HepG2 (cell line): Measurements from ENCODE around the gene SCN9A. TPM values are rescaled to one million over a fixed set of nuclear protein-coding genes. Genes with fewer than 3 reads are reported as not detected.

Experiments
- CEBPB ChIP-seq: IDR thresholded peaks from 2 replicates; pipeline ENCODE4 v1.6.1; 2011; ENCODE audit warnings: low read depth, low read length, improper control_type of control experiment, borderline replicate concordance
- EP300 ChIP-seq, 3 experiments: sonication (generic) in 1 of 3; formaldehyde crosslinking in 1 of 3; IDR thresholded peaks; 2 replicates each; pipeline versions ENCODE4 v1.5.1 to v1.6.1; 2011 to 2020; ENCODE audit warnings: low read depth in 2 of 3, low read length in 2 of 3, borderline replicate concordance in 1 of 3, improper control_type of control experiment in 1 of 3, mild to moderate bottlenecking in 1 of 3, missing genetic modification reagents in 1 of 3, moderate library complexity in 1 of 3
- ETS1 ChIP-seq: sonication (generic); formaldehyde crosslinking; IDR thresholded peaks from 2 replicates; pipeline ENCODE4 v1.4.0; 2020; ENCODE audit warnings: missing genetic modification reagents
- GZF1 ChIP-seq: sonication (generic); formaldehyde crosslinking; IDR thresholded peaks from 2 replicates; pipeline ENCODE4 v1.5.1; 2020; ENCODE audit warnings: mild to moderate bottlenecking, missing genetic modification reagents
- KLF9 ChIP-seq: IDR thresholded peaks from 2 replicates; pipeline ENCODE4 v1.6.1; 2016; ENCODE audit warnings: low read depth
- MAZ ChIP-seq, 2 experiments: sonication (generic) in 1 of 2; formaldehyde crosslinking in 1 of 2; IDR thresholded peaks; 2 replicates each; pipeline versions ENCODE4 v1.5.0 to v1.6.1; 2012 to 2020; ENCODE audit warnings: low read depth in 2 of 2, mild to moderate bottlenecking in 2 of 2, borderline replicate concordance in 1 of 2, improper control_type of control experiment in 1 of 2, low read length in 1 of 2, missing genetic modification reagents in 1 of 2, moderate library complexity in 1 of 2
- MED13 ChIP-seq: sonication (generic); formaldehyde crosslinking; IDR thresholded peaks from 2 replicates; pipeline ENCODE4 v1.5.0; 2020; ENCODE audit warnings: missing genetic modification reagents
- MYC ChIP-seq: sonication (generic); formaldehyde crosslinking; IDR thresholded peaks from 2 replicates; pipeline ENCODE4 v1.9.0; 2021; ENCODE audit warnings: missing genetic modification reagents, borderline replicate concordance
- SRSF9 ChIP-seq: fragments of 200-400 bp; formaldehyde crosslinking; IDR thresholded peaks from 2 replicates; pipeline ENCODE4 v1.6.1; 2018; ENCODE audit warnings: borderline replicate concordance, mild to moderate bottlenecking, low read depth, low read length; ENCODE audit not compliant: insufficient read depth, poor library complexity, severe bottlenecking
- TOPORS ChIP-seq: sonication (generic); formaldehyde crosslinking; IDR thresholded peaks from 2 replicates; pipeline ENCODE4 v1.8.0; 2023; ENCODE audit warnings: mild to moderate bottlenecking, missing genetic modification reagents
- TP53 ChIP-seq: sonication (generic); formaldehyde crosslinking; conservative IDR thresholded peaks from 2 replicates; pipeline ENCODE4 v1.4.0; 2020; ENCODE audit warnings: missing genetic modification reagents
- ZEB1 ChIP-seq: IDR thresholded peaks from 2 replicates; pipeline ENCODE4 v1.6.1; 2012; ENCODE audit warnings: mild to moderate bottlenecking, low read depth, inconsistent platforms; ENCODE audit not compliant: insufficient replicate concordance
- ZFP36L1 ChIP-seq: sonication (generic); formaldehyde crosslinking; IDR thresholded peaks from 2 replicates; pipeline ENCODE4 v1.8.0; 2022; ENCODE audit warnings: mild to moderate bottlenecking, missing genetic modification reagents, moderate library complexity
- ZNF230 ChIP-seq: sonication (generic); formaldehyde crosslinking; IDR thresholded peaks from 2 replicates; pipeline ENCODE4 v1.4.0; 2020; ENCODE audit warnings: mild to moderate bottlenecking, missing genetic modification reagents
- ZNF318 ChIP-seq: sonication (generic); formaldehyde crosslinking; IDR thresholded peaks from 2 replicates; pipeline ENCODE4 v1.4.0; 2020; ENCODE audit warnings: mild to moderate bottlenecking, missing genetic modification reagents
- ZNF850 ChIP-seq: sonication (generic); formaldehyde crosslinking; conservative IDR thresholded peaks from 2 replicates; pipeline ENCODE4 v1.9.0; 2021; ENCODE audit warnings: mild to moderate bottlenecking, missing genetic modification reagents
- ZNF878 ChIP-seq: sonication (generic); formaldehyde crosslinking; IDR thresholded peaks from 2 replicates; pipeline ENCODE4 v1.8.1; 2023; ENCODE audit warnings: mild to moderate bottlenecking, missing genetic modification reagents, moderate library complexity
- polyA plus RNA-seq, 8 experiments: library from polyadenylated mRNA; depleted of rRNA in 3 of 8; stranded (reverse) in 7 of 8; unstranded in 1 of 8; fragments of >200 nt; fragmentation: Illumina TruSeq in 4 of 8; extraction: Trizol in 4 of 8; gene quantifications; 2 replicates each; pipeline versions ENCODE4 v1.2.1 to v1.2.3, GENCODE V29; 2011 to 2016; ENCODE audit warnings: low read depth in 4 of 8, missing spikeins in 1 of 8, mixed read lengths in 1 of 8; ENCODE audit not compliant: insufficient read depth in 1 of 8
- total RNA-seq, 5 experiments: library from RNA; depleted of rRNA; stranded (reverse); fragments of >200 nt; fragmentation: Illumina TruSeq; extraction: Trizol; gene quantifications; 2 replicates each; pipeline ENCODE4 v1.2.3, GENCODE V29; 2016; ENCODE audit warnings: low read depth in 1 of 5
- TF ChIP-seq, protein P1 (sequence below): sonication (generic); formaldehyde crosslinking; IDR thresholded peaks from 2 replicates; pipeline ENCODE4 v1.8.1; 2023; ENCODE audit warnings: mild to moderate bottlenecking, missing genetic modification reagents, borderline replicate concordance

SCN9A gene
- total and polyA plus RNA-seq, 2 of the 13 experiments (the other 11 are each of a cell fraction or from before 2014, with no cell fraction given): 15.3 to 24.3 TPM

DNA sequence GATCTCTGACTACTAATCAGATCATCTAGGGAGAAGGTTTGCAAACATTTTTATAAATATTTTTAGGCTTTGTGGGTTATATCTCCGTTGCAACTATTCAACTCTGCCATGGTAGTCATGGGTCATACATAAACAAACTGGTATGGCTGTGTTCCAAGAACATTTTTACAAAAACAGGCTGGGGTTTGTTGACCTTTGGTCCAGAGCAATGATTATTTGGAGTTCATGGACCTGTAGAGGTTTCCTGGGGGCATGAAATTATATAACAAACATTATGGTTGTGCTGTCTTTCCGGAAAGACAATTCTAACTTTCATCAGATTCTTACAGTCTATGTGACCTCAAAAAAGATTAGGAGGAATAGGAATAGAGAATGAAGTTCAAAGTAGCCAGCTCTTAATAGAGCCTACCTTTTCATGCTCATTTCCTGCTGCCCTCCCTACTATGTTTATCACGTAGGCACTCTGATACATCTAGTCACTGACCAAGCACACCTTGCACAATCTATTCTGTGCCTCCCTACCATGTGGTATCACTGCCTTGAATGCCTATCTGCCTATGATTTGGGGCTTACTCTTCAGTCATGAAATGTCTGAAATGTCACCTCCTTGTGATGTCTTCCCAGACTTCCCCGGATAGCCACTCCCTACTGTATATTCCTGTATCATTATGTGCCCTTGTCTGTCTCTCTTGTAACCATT, 145.6 kb downstream of the SCN9A start (continued):
- TF ChIP-seq TOPORS (CRISPR knock-in tag): no peak
- no peak for TF ChIP-seq ZFP36L1
- TF ChIP-seq ZEB1: peak; percentile 90
- TF ChIP-seq MYC (CRISPR knock-in tag): peak; percentile 54; the same call in 1 of the 2 replicates
- TF ChIP-seq EP300 (IDR thresholded peaks at IDR 0.05; ENCODE audit: low read depth in 2 of 2, low read length in 2 of 2): peak; percentile 9 to 97; a peak in 2 of 4 replicates
- TF ChIP-seq EP300 (CRISPR knock-in tag; IDR thresholded peaks at IDR 0.05; ENCODE audit: borderline replicate concordance): peak; percentile 66; the same call in 1 of the 2 replicates
- TF ChIP-seq ZNF850 (CRISPR knock-in tag): no peak
- TF ChIP-seq ZNF878 (CRISPR knock-in tag): peak; percentile 56
- peak; percentile 57; the same call in 1 of the 2 replicates for TF ChIP-seq GZF1 (CRISPR knock-in tag)
- TF ChIP-seq ZNF318 (CRISPR knock-in tag): no peak
- no peak for TF ChIP-seq SRSF9
- TF ChIP-seq KLF9 (CRISPR knock-in tag): no peak
- TF ChIP-seq MAZ (IDR thresholded peaks at IDR 0.05; ENCODE audit: borderline replicate concordance, low read depth, low read length): no peak
- TF ChIP-seq MAZ (CRISPR knock-in tag; IDR thresholded peaks at IDR 0.05; ENCODE audit: low read depth): peak; percentile 61
- no peak; the same call in 1 of the 2 replicates for TF ChIP-seq ZNF230
- TF ChIP-seq TP53 (CRISPR knock-in tag): no peak
- TF ChIP-seq, protein P1, sequence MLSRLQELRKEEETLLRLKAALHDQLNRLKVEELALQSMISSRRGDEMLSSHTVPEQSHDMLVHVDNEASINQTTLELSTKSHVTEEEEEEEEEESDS (CRISPR knock-in tag): no peak
- no peak for TF ChIP-seq ETS1
- peak; percentile 71; the same call in 1 of the 2 replicates for TF ChIP-seq MED13
- peak; percentile 96 for TF ChIP-seq CEBPB
